Naive thymus-derived CD4-positive, alpha-beta T cell (primary cell): ENCODE data around the gene STK4. TPM values are rescaled to one million over a fixed set of nuclear protein-coding genes. Genes with fewer than 3 reads are reported as not detected.

Source experiments
- ATAC-seq: fragments of 150-1000 bp; cut with Tn5 transposase; 2 replicates; pipeline ENCODE4 v1.10.0; 2021; ENCODE audit warnings: mild to moderate bottlenecking, moderate library complexity
- CTCF ChIA-PET: fragments of 350-600 bp; sonication (Branson Sonifier 250); formaldehyde crosslinking; loops from one replicate; lab custom pipeline; 2021; ENCODE audit warnings: antibody characterized with exemption; lab: Charles Lee
- POLR2A ChIA-PET: fragments of 350-600 bp; sonication (Branson Sonifier 250); formaldehyde crosslinking; loops from one replicate; lab custom pipeline; 2021; ENCODE audit warnings: antibody characterized with exemption, inconsistent platforms; lab: Charles Lee
- DNase-seq, 9 donors: peaks; one replicate each; pipeline versions ENCODE4 v3.0.0 to v3.0.0-alpha.2; 2020 to 2022; ENCODE audit warnings: mixed read lengths in 1 of 9
- H3K27ac ChIP-seq: one replicate; pipeline ENCODE4 v1.7.0; 2013; ENCODE audit warnings: mild to moderate bottlenecking, low read depth, low read length, moderate library complexity
- H3K27me3 ChIP-seq, 2 donors: one replicate each; pipeline ENCODE4 v1.7.0; 2013; ENCODE audit warnings: low read length in 2 of 2, mild to moderate bottlenecking in 2 of 2, moderate library complexity in 2 of 2; ENCODE audit not compliant: control insufficient read depth in 2 of 2, insufficient read depth in 2 of 2
- H3K36me3 ChIP-seq, 3 experiments: 1 replicate in 2 of 3; 2 replicates in 1 of 3; pipeline ENCODE4 v1.7.0; 2013; ENCODE audit warnings: low read length in 3 of 3, mild to moderate bottlenecking in 3 of 3, moderate library complexity in 1 of 3; ENCODE audit not compliant: insufficient read depth in 3 of 3, control insufficient read depth in 2 of 3
- H3K4me1 ChIP-seq, 2 donors: one replicate each; pipeline ENCODE4 v1.7.0; 2013; ENCODE audit warnings: low read length in 2 of 2, mild to moderate bottlenecking in 2 of 2, moderate library complexity in 1 of 2; ENCODE audit not compliant: control insufficient read depth in 2 of 2, insufficient read depth in 2 of 2
- H3K4me3 ChIP-seq: 2 replicates; pipeline ENCODE4 v1.7.0; 2013; ENCODE audit warnings: mild to moderate bottlenecking, low read length
- H3K9me3 ChIP-seq, 3 experiments: 1 replicate in 2 of 3; 2 replicates in 1 of 3; pipeline ENCODE4 v1.7.0; 2013; ENCODE audit warnings: low read length in 3 of 3; ENCODE audit not compliant: control insufficient read depth in 2 of 3
- H3K27ac Mint-ChIP-seq, 9 donors: one replicate each; pipeline ENCODE4 v1.8.0; 2020 to 2022; ENCODE audit warnings: mixed read lengths in 9 of 9, mild to moderate bottlenecking in 8 of 9, moderate library complexity in 5 of 9, inconsistent platforms in 2 of 9
- H3K27me3 Mint-ChIP-seq, 5 donors: one replicate each; pipeline ENCODE4 v1.8.0; 2021 to 2022; ENCODE audit warnings: mixed read lengths in 5 of 5, mild to moderate bottlenecking in 1 of 5
- H3K36me3 Mint-ChIP-seq, 5 donors: one replicate each; pipeline ENCODE4 v1.8.0; 2020 to 2022; ENCODE audit warnings: mixed read lengths in 5 of 5, mild to moderate bottlenecking in 3 of 5, inconsistent platforms in 1 of 5
- H3K4me1 Mint-ChIP-seq, 7 donors: one replicate each; pipeline ENCODE4 v1.8.0; 2020 to 2022; ENCODE audit warnings: mixed read lengths in 7 of 7, mild to moderate bottlenecking in 3 of 7, inconsistent platforms in 1 of 7
- H3K4me3 Mint-ChIP-seq, 10 donors: one replicate each; pipeline ENCODE4 v1.8.0; 2020 to 2022; ENCODE audit warnings: mild to moderate bottlenecking in 10 of 10, mixed read lengths in 10 of 10, moderate library complexity in 6 of 10, inconsistent platforms in 2 of 10
- H3K9me3 Mint-ChIP-seq, 11 donors: one replicate each; pipeline ENCODE4 v1.8.0; 2020 to 2022; ENCODE audit warnings: mixed read lengths in 11 of 11, mild to moderate bottlenecking in 4 of 11, inconsistent platforms in 1 of 11, moderate library complexity in 1 of 11
- intact Hi-C, 2 donors: fragments of 100-400 bp; cut with micrococcal nuclease; formaldehyde crosslinking; loops; one replicate each; pipeline ENCODE4 v1.15.1; 2023
- polyA plus RNA-seq, 2 donors: library from polyadenylated mRNA; unstranded; fragments of 300-500 nt; fragmentation: Illumina TruSeq; gene quantifications; one replicate each; pipeline ENCODE4 v1.2.3, GENCODE V29; 2021
- total RNA-seq, 6 experiments: library from RNA in 5 of 6; stranded (reverse) in 5 of 6; gene quantifications; 1 replicate in 5 of 6; 2 replicates in 1 of 6; pipeline ENCODE4 v1.2.3 and lab custom pipeline; 2021 to 2026

Gene STK4
- total and polyA plus RNA-seq, 7 experiments from 2014 or later: 175 to 383 (median 247) TPM

DNA sequence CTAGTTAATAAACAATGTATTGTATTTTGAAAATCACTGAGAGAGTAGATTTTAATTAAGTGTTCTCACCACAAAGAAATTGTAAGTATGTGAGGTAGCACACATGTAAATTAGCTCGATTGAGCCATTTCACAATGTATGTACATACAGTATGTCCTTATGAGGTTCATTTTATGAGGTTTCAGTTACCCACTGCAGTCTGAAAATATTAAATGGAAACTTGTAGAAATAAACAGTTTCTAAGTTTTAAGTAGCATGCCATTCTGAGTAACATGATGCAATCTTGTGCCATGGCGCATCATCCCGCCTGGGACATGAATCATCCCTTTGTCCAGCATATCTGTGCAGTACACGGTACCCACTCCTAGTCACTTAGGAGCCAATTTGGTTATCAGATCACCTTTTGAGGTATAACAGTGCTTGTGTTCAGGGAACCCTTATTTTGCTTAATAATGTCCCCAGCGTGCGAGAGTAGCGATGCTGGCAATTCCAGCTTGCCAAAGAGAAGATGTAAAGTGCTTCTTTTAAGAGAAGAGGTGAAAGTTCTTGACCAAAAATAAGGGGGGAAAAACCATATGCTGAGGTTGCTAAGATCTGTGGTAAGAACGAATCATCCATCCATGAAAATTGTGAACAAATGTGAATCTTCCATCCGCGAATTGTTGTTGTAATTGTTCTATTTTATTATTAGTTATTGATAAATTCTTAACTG, 69.9 kb downstream of the STK4 start:
- peak overlapping the region in 2 of 10 donors; percentile 32 to 37 for H3K4me3 Mint-ChIP-seq
- ChIA-PET POLR2A (interaction anchor here (0.7 kb wide), 1 partner anchor 62 kb away, joined by 3 read pairs; no protein-coding TSS in a partner anchor), CTCF (interaction anchor here (1.5 kb wide), 1 partner anchor 8 kb away, joined by 9 read pairs; no protein-coding TSS in a partner anchor)
- peaks cover 39 to 99% (median 90%) of the 10 kb centered on the region in 7 donors for H3K4me1 Mint-ChIP-seq
- H3K36me3 ChIP-seq: peaks cover 0 to 20% (median 5%) of the 10 kb centered on the region in 3 experiments
- peaks cover 0 to 3% (median 0%) of the 10 kb centered on the region in 11 donors for H3K9me3 Mint-ChIP-seq
- H3K27me3 ChIP-seq: no peaks in the 10 kb centered on the region
- H3K27ac ChIP-seq: no peak overlapping the region
- H3K27me3 Mint-ChIP-seq: no peaks in the 10 kb centered on the region
- H3K4me1 ChIP-seq: peaks cover 41 to 54% of the 10 kb centered on the region in 2 donors
- no peak for ATAC-seq
- no peaks in the 10 kb centered on the region for H3K9me3 ChIP-seq
- no peak overlapping the region for H3K4me3 ChIP-seq
- peak overlapping the region in 8 of 9 donors; percentile 36 to 89 (median 54) for H3K27ac Mint-ChIP-seq
- H3K36me3 Mint-ChIP-seq: peaks cover 3 to 38% (median 31%) of the 10 kb centered on the region in 5 donors
- DNase-seq: no peak
- intact Hi-C loops: loop anchor here (2.0 to 5.0 kb wide), 2 partner anchors 17 to 41 kb away; no protein-coding TSS in a partner anchor

DNA sequence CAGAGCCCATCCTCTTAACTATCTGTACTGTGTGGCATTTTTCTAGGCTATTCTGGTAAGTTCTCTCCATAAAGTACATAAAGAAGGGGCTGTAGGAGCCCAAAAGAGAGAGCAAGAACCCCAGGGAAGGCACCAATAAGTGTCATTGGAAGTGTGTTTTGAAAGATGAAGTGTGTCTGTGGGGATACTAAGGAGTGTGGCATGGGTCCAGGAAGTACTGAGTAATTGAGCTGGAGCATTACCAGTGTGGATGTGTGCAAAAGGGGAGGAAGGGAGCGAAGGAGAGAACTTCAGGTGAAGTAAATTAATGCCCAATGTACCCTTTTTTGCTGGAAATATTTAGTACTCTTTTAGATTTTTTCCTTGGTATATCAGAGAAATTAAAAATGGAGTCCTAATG, 70.7 kb downstream of the STK4 start:
- DNase-seq (no peak), ATAC-seq (no peak)
- peak overlapping the region in 4 of 10 donors; percentile 1 to 45 (median 18) for H3K4me3 Mint-ChIP-seq
- H3K27me3 ChIP-seq: no peaks in the 10 kb centered on the region
- H3K27me3 Mint-ChIP-seq: no peaks in the 10 kb centered on the region
- H3K27ac ChIP-seq: no peak overlapping the region
- H3K9me3 Mint-ChIP-seq: peaks cover 0 to 3% (median 0%) of the 10 kb centered on the region in 11 donors
- peak overlapping the region in 7 of 9 donors; percentile 37 to 86 (median 68) for H3K27ac Mint-ChIP-seq
- ChIA-PET POLR2A (no interaction called here), CTCF (no interaction called here)
- H3K4me3 ChIP-seq: no peak overlapping the region
- intact Hi-C loops: loop anchor here (2.0 to 5.0 kb wide), 2 partner anchors 16 to 40 kb away; no protein-coding TSS in a partner anchor
- H3K36me3 ChIP-seq: peaks cover 0 to 18% (median 5%) of the 10 kb centered on the region in 3 experiments
- H3K4me1 Mint-ChIP-seq: peaks cover 39 to 97% (median 89%) of the 10 kb centered on the region in 7 donors
- H3K36me3 Mint-ChIP-seq: peaks cover under 1 to 40% (median 31%) of the 10 kb centered on the region in 5 donors
- no peaks in the 10 kb centered on the region for H3K9me3 ChIP-seq
- peaks cover 38 to 53% of the 10 kb centered on the region in 2 donors for H3K4me1 ChIP-seq

GRCh38 chr20:45037635-45038034, 71.3 kb downstream of the STK4 start:
- Mint-ChIP-seq H3K4me3 (peak overlapping the region in 1 of 10 donors; percentile 13), H3K27me3 (no peaks in the 10 kb centered on the region), H3K4me1 (peaks cover 36 to 97% (median 89%) of the 10 kb centered on the region in 7 donors), H3K9me3 (peaks cover 0 to 3% (median 0%) of the 10 kb centered on the region in 11 donors), H3K27ac (peak overlapping the region in 6 of 9 donors; percentile 32 to 74 (median 62)), H3K36me3 (peaks cover 6 to 41% (median 31%) of the 10 kb centered on the region in 5 donors)
- DNase-seq: no peak
- Histone ChIP-seq H3K4me3 (no peak overlapping the region), H3K4me1 (peaks cover 32 to 49% of the 10 kb centered on the region in 2 donors), H3K27ac (no peak overlapping the region), H3K27me3 (no peaks in the 10 kb centered on the region), H3K9me3 (no peaks in the 10 kb centered on the region), H3K36me3 (peaks cover 0 to 18% (median 1%) of the 10 kb centered on the region in 3 experiments)
- POLR2A ChIA-PET: no interaction called here
- intact Hi-C loops: loop anchor here (2.0 to 5.0 kb wide), 3 partner anchors 13 to 40 kb away; no protein-coding TSS in a partner anchor
- CTCF ChIA-PET: no interaction called here
- ATAC-seq: no peak

GRCh38 chr20:45038745-45039474, 72.6 kb downstream of the STK4 start:
- ATAC-seq (no peak), DNase-seq (no peak)
- Histone ChIP-seq H3K27me3 (no peaks in the 10 kb centered on the region), H3K4me3 (no peak overlapping the region), H3K36me3 (peaks cover 0 to 23% (median 0%) of the 10 kb centered on the region in 3 experiments), H3K9me3 (no peaks in the 10 kb centered on the region), H3K27ac (no peak overlapping the region), H3K4me1 (peaks cover 28 to 38% of the 10 kb centered on the region in 2 donors)
- Mint-ChIP-seq H3K36me3 (peaks cover 11 to 44% (median 33%) of the 10 kb centered on the region in 5 donors), H3K27me3 (no peaks in the 10 kb centered on the region), H3K4me1 (peaks cover 29 to 97% (median 89%) of the 10 kb centered on the region in 7 donors), H3K9me3 (peaks cover 0 to 3% (median 0%) of the 10 kb centered on the region in 11 donors), H3K27ac (peak overlapping the region in 6 of 9 donors; percentile 49 to 80 (median 52)), H3K4me3 (peak overlapping the region in 3 of 10 donors; percentile 22 to 39 (median 33))
- intact Hi-C loops: loop anchor here (1.0 to 5.0 kb wide), 3 partner anchors 10 to 38 kb away; no protein-coding TSS in a partner anchor
- POLR2A ChIA-PET: no interaction called here
- CTCF ChIA-PET: interaction anchor here (0.7 to 1.9 kb wide), 3 partner anchors 11 to 88 kb away, joined by 3 to 5 read pairs (median 5); no protein-coding TSS in a partner anchor

DNA sequence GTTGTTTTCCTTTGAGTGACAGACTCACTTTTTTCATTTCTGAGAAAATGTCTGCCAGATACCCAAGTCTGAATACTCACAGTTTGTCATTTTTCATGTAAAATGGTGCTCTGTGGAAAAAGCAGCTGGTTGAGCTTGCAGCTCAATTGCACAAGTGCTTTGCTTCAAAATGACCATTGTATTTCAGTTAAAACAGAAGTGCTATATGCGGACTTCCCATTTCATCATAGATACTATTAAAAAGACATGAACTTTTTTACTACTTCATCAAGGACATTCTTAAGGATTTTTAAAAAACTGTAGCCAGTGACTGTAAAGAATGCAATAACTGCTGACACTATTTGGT, 73.1 kb downstream of the STK4 start:
- intact Hi-C loops: loop anchor here (1.0 to 5.0 kb wide), 3 partner anchors 10 to 38 kb away; no protein-coding TSS in a partner anchor
- Mint-ChIP-seq H3K36me3 (peaks cover 14 to 47% (median 35%) of the 10 kb centered on the region in 5 donors), H3K27ac (peak overlapping the region in 8 of 9 donors; percentile 38 to 80 (median 52)), H3K27me3 (no peaks in the 10 kb centered on the region), H3K9me3 (peaks cover 0 to 3% (median 0%) of the 10 kb centered on the region in 11 donors), H3K4me3 (peak overlapping the region in 1 of 10 donors; percentile 33), H3K4me1 (peaks cover 30 to 97% (median 89%) of the 10 kb centered on the region in 7 donors)
- H3K27me3 ChIP-seq: no peaks in the 10 kb centered on the region
- H3K4me1 ChIP-seq: peaks cover 28 to 38% of the 10 kb centered on the region in 2 donors
- no peak overlapping the region for H3K4me3 ChIP-seq
- DNase-seq (no peak), ATAC-seq (no peak)
- no peaks in the 10 kb centered on the region for H3K9me3 ChIP-seq
- no peak overlapping the region for H3K27ac ChIP-seq
- H3K36me3 ChIP-seq: peaks cover 0 to 23% (median 0%) of the 10 kb centered on the region in 3 experiments
- POLR2A ChIA-PET: interaction anchor here (0.7 kb wide), 1 partner anchor 1412 kb away, joined by 3 read pairs; no protein-coding TSS in a partner anchor
- CTCF ChIA-PET: interaction anchor here (0.7 to 1.9 kb wide), 3 partner anchors 11 to 88 kb away, joined by 3 to 5 read pairs (median 5); no protein-coding TSS in a partner anchor
